ENCODE results near the gene SH2D4B.

SH2D4B gene

DNA sequence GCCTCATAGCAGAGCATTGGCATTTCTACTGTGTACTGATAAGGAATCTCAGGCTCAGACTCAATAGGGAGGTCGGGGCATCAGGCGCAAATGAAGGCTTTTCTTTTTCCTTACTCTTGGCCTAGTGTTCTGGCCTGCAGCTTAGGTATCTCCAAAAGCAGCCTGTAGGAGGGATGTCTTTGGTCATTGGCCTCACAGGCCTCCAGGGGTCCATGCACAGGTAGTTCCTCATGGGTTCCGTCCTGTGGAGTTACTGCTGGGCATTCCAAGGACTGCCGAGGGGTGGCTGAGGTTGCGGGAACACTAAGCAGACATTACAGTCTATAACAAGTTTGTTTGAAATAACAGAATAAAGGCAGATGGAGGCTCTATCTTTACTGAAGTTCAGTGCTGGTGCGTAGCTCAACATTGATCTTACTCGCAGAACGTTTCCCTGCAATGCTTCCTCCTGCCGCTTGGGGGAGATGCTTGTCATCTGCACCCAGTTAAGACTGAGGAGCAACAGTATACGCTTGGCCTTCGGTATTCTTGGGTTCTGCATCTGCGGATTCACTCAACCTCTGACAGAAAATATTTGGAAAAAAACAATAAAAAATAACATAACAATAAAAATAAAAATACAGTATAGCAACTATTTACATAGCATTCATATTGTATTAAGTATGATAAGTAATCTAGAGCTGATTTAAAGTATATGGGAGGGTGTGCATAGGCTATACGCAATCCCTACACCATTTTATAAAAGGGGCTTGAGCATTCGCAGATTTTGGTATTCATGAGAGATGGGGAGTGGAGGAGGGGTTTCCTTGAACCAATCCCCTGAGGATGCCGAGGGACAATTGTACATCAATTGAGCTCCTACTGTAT, 58.9 kb downstream of the SH2D4B start:
- DNase-seq, result no peak

DNA sequence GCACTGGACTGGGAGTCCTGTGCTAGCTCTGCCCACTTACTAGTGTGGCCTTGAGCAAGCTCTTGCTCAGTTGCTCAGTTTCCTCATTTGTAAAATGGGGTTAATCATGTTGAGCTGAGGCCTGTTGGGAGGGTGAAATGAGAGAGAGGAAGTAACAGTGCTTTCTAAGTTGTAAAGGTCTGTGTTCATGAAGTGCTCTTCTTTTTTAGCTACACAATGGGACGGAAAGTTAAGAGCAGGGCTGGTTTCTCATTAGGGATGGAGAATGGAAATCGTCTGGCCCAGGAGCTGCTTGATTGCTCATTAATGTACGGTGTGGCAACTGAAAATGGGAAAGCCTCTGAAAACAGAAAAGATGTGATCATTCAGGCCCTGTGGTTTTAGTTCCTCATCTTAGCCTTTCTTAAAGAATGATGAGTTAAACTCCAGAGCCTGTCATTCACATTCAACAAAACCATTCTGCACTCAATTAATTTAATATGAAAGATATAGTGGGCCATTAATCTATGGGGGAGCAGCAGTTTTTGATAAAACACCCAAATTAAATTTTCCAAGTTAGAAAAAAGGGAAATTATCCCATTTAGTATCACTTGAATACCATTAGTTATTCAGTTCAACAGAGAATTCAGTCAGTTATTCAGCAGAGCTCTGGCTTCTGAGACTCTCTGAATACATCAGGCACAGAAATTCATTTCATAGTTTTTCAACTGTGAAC, 60.5 kb downstream of the SH2D4B start:
- DNase-seq, result no peak

GRCh38 chr10:80598951-80599350, 61.2 kb downstream of the SH2D4B start:
- DNase-seq, result no peak

DNA sequence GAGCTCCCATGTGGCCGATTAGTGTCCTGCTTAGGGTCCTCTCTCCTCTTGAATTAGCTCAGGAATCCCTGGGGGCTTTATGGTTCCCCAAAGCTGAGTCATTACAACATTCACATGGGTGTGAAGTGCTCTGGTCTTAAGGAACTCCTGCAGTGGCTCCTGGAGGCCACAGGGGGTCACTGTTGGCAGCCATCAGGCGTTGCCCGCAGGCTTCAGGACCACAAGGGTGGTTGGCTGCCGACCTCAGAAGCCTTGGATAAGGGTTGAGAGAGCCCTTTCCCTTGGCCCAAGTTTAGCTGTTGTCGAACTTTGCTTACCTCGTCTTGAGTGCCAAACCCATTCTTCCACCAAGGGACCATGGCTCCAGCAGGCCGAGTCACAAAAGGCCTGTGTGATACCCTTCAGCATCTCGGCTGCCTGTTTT, 61.7 kb downstream of the SH2D4B start:
- DNase-seq, result no peak

- DNase-seq, result no peak
These were observed 62.6 kb downstream of the SH2D4B start for GRCh38 chr10:80600256-80600655.

- no peak for DNase-seq
These were observed 65.2 kb downstream of the SH2D4B start for GRCh38 chr10:80602881-80603280.

DNA sequence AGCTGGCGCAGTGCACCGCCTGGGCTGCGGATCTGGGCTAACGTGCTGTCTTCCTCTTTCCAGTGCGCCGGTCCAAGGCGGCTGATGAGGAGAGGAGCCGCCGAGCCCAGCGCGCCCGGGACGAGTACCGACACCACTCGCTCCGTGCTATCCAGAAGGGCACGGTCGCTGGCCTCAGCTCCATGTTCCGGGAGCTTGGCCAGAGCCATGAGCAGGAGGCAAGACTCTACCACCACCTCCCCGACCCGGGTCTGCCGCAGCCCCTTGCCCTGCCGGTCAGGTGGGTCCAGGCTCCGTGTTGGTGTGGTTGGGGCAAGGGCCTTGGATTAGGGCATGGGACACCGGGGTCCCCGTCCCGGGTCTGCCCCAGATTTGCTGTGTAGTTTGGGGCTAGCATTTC, 65.8 kb downstream of the SH2D4B start:
- no peak for DNase-seq

GRCh38 chr10:80608706-80609105, 71.0 kb downstream of the SH2D4B start:
- DNase-seq, result no peak

DNA sequence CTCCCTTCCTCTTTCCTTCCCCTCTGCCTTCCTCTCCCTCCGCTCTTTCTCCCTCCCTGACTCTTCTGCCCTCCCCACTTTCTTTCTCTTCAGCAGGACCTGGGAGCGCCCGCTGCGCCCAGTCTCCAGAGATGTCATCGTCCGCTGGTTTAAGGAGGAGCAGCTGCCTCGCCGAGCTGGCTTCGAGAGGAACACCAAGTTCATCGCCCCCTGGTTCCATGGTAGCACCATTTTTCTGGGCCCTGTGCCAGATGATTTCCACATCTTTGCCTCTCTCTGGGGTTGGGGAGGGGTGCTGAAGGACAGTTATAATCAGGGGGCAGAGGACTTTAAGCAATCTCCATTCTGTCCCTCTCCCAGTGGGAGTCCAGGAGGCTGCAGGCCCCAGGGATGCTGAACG, 71.6 kb downstream of the SH2D4B start:
- DNase-seq, result no peak

- DNase-seq, result no peak
These were observed 73.9 kb downstream of the SH2D4B start for GRCh38 chr10:80611481-80612185.

DNA sequence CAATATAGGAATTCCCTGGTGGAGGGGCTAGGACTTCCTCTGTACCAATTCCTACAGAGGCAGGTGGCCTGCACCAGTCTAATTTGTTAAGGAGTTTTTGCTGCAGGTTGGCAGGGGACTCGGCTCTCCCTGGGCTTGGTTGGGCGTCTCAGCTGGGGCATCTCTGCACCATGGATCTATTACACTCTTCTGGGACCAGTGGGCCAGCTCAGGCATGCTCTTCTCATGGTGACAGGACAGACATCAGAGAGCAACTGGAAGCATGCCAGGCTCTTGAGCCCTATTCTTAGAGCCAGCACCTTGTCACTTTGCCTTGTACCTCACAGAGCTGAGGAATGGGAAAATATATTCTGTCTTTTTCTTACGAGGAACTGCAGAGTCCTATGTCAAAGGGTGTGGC, 74.6 kb downstream of the SH2D4B start:
- DNase-seq, result no peak

DNA sequence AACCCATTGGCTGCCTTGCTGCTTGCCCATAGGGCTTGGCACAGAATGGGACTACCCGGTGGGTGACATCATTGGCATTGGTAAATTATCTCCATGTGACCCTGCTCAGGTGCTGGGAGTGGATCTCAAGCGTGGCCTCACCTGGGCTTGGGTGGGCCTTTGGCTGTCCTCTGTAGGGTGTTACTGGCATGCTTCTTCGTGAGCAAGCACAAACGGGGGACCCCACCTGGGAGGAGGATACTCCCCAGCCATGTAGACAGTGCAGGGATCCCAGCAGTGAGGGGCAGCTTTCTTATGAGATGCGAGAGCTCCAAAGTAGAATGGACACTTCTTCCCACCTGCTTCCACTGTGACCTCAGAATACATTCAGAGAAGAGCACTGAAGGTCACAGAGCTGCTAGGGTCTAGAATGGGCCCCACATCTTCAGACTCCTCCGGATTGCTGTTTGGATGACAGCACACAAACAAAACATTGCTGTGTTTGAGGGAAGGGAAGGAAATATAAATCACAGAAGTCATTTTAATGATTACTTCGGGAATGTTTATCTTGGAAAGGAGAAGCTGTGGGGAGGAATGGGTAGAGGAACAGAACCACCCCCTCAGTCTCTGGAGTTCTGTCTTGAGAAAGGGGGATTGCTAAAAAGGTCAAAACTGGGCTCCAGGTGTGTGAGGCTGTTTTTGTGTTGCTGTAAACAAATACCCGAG, 75.9 kb downstream of the SH2D4B start:
- DNase-seq, result no peak

DNA sequence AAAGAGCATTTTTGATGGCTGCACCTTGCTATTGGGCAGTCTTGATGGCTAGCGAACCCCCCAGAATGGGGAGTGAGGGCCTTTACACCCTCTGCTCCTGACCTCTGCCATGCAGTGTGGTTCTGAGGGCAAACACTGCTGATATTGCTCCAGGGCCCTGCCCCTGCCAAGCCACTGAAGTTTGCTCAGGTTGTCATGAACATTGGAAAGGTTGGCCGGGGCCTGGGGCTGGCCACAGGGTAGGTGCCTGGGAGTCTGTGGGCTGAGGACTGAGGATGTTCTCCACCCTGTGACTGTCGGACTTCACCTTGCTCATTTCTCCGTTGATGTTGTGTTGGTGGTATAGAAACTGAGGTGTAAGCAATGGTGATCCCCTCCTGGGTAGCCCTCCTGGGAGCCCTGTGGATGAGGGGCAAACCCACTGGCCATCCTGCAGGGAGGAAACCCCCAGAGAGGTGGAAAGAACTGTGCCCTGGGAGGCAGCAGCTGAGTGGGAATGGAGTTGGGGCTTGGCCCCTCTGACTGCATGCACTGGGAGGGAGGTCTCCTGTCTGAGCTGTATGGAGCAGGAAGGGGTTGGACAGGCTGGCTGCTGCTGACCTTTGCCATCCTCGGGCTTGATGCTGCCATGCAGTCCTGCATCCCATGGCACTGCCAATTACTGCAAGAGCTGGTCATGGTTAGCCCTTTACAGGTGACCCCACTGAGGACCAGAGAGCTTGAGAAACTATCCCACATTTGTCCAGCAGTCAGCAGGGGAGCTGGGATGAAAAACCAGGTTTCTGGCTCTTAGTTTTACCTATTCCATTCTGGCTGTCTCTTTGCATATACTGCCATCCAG, 77.1 kb downstream of the SH2D4B start:
- DNase-seq, result no peak

- DNase-seq, result no peak
These were observed 80.1 kb downstream of the SH2D4B start for GRCh38 chr10:80617807-80618206.

DNA sequence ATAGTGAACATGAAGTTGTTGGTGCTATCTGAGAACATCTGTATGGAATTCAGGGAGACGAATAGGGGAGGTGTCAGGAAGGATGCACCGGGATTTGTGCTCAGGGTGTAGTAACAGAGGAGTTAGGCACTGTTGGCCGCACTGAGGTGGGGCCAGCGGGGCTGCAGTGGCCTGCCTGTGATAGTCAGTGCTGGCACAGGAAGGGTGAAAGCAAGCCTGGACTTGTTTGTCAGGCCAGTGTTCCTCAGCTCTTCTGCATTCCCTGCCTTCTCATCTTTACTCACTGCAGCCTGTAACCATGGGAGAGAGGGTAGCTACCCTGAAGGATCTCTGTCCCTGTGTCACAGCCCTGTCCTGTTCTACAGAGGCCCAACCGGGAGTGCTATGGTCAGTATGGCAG, 81.3 kb downstream of the SH2D4B start:
- DNase-seq, result no peak

- DNase-seq, result no peak
These were observed 84.5 kb downstream of the SH2D4B start for GRCh38 chr10:80622153-80622552.

DNA sequence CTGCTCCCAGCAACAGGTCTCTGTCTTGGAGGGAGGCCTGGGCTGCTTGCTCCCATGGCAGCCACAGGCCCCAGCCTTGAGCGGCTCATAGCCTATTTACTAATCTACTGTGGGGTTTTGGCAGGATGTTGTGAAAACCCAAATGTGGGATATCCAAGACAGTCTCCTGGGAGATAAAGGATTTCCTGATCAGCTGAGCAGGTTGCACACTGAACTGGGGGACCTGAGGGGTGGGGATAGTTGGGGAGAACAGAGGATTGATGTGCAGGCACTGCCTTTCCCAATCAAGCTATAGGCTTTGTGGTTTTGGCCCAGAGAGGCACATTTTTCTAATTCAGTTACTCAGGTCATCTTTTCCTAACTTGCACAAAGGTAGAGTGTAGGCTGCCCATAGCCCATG, 92.6 kb downstream of the SH2D4B start:
- no peak for DNase-seq

DNA sequence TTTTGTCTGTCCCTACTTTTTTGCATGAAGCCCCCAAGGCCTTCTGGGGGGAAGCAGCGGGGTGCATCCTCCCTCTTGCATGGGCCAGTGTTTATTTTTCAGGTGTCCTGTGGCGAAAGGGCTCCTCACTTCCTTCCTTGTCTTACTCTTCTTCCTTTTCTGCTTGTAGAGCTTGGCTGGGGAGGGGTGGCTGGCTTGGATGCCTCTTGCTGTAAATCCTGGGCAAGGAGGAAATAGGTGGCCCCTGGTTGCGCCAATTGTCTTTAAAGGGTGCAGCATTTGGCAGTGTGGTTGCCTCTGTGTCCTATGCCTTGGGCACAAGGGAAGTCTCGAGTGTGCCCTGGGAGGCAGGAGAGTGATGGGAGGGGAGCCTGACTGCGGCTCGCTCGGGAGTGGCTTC, 95.0 kb downstream of the SH2D4B start:
- no peak for DNase-seq

DNA sequence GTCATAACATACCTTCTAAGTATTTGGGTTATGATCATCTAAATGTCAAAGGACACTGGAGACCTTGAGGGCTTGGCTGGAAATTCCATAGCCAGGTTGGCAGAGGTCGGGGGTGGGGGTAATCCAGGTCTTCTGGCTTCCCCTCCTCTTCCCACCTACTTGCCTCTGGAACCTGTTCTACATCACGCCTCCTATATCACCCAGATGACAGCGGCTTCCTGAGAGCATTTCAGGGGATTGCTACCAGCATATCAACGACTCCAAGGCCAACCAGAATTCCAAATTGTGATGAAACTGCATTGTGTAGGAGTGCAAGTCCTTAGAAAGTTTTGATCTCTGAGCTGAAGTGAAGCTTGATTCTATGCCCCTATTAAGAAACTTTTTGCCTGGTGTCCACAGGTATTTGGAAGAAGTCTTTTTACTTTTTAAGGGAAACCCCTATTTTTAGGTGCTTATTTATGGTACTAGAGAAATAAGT, 95.7 kb downstream of the SH2D4B start:
- no peak for DNase-seq

DNA sequence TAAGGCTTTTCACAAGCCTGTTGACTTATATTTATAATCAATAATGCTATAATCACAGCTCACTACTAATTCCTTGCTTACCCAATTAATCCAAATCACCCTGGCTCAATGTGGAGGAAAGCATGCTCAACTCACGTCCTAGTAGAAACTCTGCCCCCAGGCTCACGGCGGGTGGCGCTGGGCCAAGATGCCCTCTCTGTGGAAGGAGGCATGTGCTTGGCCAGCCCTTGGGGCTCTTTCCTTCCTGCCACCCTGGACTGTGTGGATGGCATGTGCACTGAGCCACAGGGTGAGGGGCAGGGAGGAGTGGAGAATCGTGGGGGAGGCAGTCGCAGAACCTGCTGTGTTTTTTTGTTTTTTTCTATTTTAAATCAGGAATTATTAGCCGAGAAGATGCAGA, 96.2 kb downstream of the SH2D4B start:
- no peak for DNase-seq

GRCh38 chr10:80642661-80643060, 105.0 kb downstream of the SH2D4B start:
- DNase-seq, result peak; percentile 81

GRCh38 chr10:80646366-80646765, 108.7 kb downstream of the SH2D4B start:
- DNase-seq, result no peak
